Activated CD4-positive, alpha-beta T cell treated with anti-CD3 and anti-CD28 coated beads, Interleukin-2, amount 50 U/mL, for 4 hours (primary cell): Measurements from ENCODE around the gene SLC35F3.
"Not testable (repeated sequence)": the region's sequence is repeated elsewhere in the genome, so short reads cannot be mapped to it uniquely, and the experiment has no call there.

Experiments
- DNase-seq, 2 experiments: peaks; one replicate each; pipeline ENCODE4 v3.0.0-alpha.2; 2020

The SLC35F3 gene

DNA sequence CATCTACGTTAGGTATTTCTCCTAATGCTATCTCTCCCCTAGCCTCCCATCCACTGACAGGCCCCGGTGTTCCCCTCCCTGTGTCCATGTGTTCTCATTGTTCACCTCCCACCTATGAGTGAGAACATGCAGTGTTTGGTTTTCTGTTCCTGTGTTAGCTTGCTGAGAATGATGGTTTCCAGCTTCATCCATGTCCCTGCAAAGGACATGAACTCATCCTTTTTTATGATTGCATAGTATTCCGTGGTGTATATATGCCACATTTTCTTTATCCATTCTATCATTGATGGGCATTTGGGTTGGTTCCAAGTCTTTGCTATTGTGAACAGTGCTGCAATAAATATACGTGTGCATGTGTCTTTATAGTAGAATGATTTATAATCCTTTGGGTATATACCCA is 247.9 kb downstream of the SLC35F3 start:
- DNase-seq = not testable (repeated sequence)

DNA sequence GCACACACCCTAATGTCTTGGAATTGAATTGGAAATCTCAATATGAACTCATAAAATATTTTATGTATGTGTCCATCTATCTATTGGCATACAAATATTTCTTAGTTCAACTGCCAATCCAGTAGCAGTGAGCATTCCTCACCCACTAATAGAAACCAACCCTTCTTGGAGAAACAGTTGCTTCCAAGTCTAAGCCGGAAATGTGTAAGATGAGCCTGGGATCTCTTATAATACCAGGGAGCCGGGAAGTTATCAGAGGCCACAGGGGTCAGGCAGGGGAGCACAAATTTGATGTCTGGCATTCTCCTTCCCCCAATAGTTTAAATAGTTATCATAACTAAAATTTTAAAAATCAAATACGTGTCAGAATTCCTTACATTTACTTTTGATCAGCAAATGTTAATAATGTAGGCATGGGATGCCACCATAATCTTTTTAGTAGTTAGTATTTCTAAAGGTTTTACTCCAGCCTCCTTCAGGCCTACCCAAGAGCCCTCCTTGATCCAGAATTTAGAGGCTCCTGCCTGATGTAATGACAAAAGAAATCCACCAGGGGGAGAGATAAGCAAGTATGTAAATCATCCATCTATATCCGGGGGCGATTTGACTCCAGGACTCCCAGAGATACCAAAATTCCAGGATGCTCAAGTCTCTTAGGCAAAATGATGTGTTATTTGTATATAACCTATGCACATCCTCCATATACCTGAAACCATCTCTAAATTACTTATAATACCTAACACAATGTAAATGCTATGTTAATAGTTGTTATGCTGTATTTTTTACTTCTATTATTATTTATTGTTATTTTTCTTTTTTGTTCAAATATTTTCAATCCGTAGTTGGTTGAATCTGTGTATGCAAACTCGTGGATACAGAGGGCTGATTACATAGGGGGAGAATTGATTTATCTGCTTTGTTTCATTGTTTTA is 250.1 kb downstream of the SLC35F3 start:
- DNase-seq = no peak

DNA sequence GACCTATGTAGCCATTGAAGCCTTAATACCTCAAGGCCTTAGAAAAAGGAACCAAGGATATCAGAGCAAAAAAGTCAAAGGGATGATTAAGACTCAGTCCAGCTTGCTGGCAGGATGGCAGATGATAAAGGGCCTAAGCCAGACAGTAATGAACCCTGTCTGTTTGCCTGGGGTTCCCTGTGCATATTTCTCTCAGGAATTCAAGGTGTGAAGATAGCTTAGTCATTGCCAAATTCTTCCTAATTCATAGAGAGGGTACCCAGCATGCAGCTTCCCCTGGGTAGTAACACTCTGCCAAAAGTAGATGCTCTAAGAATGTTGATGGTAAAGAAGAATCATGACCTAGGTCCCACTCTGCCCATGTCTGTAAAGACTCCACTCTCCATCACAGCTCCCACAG is 258.2 kb downstream of the SLC35F3 start:
- no peak for DNase-seq

DNA sequence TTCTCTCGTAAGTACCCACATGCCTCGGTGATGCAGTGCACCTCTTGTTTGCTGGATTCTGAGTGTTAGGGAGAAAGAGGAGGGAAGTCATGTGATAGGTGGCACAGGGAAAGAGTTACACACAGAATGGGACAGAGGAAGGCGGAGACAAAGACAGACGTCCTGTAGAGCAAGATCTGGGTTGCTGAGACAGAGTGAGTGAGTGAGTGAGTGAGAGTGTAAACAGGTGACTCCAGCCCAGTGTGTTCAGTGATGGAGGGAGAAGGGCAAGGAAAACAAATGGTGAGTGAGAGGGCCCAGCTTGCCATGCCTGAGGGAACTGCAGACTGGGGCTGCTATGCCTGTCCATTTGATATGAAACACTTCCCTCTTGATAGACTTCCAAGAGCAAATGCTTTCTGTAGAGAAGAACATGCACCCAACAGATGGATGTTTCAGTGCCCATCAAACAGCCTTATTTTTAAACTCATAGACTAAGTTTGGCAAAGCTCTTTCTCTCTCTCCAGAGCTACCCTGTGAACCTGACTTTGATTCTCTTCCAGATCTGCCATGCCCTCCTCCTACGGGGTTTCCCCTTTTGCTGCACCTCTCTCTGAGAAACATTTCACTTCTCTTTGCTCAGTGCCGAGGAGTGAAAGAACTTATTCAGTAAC is 258.9 kb downstream of the SLC35F3 start:
- no peak for DNase-seq

DNA sequence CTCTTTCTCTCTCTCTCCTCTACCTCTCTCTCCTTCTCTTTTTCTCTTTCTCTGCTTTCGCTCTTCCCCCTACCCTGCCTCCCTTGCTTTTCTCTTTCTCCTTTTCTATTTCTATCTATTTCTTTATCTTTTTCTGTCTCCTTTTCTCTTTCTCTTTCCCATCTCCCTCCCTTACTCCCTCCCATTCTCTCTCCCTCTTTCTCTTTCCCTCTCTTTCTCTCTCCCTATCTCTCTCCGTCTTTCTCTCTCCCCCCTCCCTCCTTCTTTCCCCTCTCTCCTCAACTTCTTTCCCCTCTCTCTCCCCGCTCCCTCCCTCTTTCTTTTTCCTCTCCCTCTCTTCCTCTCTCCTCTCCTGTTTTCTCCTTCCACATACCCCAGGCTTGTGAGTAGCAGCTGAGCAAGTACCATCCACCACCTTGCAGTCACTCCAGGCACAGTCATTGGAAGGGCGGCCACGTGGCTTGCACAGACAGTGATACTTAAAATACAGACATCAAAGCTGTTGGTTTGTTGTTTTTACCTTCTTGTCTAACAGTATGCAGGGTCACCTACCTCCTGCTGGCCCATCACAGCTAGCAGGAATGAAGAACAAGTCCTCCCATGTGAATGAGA is 259.7 kb downstream of the SLC35F3 start:
- DNase-seq = no peak

DNA sequence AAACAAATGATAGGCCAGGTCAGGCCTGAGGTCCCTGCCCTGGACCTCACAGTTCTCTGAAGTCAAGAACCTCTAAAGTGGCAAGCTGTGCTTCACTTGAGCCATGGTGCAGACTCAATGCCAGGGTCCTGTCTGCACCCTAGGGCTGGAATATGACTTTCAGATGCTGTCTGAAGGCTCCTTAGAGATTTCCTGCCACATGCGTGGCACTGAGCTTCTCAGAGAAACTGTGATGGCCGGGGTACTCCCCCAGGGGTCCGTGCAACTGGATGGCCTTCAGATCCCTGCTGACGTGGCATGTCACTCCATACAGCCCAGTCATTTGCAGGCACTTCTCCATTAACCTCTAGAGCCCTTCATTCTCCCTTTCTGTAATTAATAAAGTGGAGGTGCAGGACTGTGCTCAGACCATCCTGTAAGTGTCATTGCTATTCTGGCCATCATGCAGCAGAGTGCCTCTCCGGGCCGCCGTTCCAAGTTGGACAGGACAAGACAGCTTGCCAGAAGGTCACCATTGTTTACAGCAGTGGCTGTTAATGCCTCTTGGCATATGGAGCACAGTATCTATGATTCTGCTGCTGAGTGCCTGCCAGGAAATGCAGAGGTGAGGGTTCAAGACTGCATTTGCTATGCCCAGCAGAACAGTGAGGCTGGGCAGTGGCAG is 263.7 kb downstream of the SLC35F3 start:
- DNase-seq = no peak

DNA sequence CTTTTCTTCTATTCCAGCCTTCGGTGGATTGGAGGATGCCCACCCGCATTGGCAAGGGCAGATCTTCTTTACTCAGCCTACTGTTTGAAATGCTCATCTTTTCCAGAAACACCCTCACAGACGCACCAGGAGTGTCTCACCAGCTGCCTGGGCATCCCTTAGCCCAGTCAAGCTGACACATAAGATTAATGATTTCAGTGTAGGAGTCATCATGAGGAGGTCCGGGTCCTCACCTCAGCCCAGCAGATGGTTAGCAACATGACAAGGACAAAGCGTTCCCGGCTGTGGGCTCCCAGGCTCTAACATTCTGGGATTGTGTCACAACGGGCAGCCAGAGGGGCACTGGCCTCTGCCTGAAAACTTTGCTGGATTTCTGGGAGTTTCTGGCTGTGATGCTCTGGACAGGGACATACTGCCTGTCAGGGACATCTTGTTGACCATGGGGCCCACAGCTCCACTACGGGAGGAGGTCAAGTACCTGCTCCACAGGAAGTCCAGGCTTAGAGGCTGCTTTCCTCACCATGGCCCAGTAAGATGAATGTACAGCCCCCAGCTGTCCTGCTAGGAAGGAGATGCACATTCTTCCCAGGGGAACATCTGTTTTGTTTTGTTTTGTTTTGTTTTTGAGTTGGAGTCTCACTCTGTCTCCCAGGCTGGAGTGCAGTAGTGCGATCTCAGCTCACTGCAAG is 264.8 kb downstream of the SLC35F3 start:
- no peak for DNase-seq

DNA sequence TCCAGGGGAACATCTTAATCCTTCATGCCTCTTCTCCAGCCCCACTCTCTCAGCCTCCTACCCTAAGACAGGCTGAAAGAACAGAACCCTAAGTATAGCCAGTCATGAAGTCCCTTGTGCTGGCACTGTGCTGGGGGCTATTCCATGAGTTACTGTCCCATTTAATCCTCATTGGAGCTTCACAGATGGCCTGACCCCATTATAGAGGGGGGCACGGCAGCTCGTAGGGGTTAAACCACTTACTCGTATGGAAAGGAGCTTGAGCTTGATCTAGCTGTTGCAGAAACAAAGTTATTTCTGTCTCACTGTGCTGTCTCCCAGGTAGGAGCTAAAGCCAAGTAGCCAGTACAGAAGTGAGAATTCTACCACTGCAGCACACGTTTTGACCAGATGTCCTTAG is 265.6 kb downstream of the SLC35F3 start:
- no peak for DNase-seq

DNA sequence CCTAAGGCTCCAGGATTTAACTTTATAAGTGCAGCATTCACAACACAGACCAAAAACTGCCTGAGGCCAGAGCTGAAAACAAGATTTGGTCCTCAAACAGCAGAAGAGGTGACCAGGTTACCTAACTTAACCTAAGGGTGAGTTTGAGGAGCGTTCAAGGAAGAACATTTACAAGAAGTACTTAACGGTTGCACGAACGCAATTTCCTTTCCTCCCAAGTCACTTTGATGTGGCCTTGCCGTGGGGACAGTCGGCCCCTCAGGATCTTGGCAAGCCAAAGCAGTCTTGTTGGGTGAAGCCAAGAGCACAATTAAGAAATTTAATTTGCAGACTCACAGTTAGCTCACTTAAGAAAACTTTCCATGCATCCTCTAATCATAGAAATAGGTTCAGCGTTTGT is 266.1 kb downstream of the SLC35F3 start:
- no peak for DNase-seq

DNA sequence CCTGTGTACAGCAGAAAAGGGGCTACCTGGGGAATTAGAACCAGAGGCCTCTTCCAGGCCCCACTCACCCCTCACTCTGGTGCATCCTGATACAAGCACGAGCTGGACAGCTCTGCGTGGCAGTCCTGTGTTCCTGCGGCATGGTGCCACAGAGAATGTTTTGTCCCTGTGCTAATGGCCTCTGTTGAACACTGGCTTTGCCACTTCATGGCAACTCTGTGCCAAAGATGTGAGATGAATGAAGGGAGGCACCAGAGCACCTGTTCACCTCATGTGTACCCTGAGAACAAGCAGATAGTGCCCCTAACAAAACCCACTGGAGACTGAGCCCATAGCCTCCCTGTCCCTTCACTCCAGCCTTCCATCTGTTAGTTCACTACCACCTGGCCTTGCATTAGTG is 269.5 kb downstream of the SLC35F3 start:
- no peak for DNase-seq

DNA sequence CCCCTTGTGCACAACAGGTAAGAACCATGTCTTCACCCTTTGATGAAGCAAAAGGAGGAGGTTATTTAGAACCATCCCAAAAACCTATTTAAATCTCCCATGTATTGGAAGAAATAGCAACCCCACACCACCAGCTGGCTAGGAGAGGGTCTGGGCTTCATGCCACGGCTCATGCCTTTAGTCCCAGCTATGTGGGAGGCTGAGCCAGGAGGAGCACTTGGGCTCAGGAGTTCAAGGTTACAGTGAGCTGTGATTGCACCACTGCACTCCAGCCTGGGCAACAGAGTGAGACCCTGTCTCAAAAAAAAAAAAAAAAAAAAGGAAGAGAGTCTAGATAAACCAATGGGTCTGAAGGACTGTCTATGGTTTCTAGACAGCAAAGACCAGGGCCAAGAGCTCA is 270.9 kb downstream of the SLC35F3 start:
- no peak for DNase-seq

DNA sequence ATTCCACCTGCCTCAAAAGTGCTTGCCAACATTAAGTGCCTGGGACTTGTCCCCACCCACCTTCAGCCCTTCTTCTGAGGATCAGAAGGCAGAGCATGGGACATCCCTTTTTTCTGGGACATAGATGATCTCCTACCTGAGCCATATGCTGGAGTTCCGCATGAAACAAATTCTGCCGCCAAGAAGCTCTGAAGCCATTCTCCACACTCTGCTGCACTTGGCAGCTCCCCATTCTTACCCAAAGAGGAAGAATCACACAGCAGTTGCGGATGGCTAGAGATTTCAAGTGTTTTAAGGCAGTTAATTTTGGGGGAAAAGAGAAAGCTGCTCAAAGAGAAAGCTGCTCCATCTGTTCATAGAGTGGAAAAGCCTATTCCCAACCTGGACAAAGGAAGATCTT is 271.5 kb downstream of the SLC35F3 start:
- DNase-seq = no peak

DNA sequence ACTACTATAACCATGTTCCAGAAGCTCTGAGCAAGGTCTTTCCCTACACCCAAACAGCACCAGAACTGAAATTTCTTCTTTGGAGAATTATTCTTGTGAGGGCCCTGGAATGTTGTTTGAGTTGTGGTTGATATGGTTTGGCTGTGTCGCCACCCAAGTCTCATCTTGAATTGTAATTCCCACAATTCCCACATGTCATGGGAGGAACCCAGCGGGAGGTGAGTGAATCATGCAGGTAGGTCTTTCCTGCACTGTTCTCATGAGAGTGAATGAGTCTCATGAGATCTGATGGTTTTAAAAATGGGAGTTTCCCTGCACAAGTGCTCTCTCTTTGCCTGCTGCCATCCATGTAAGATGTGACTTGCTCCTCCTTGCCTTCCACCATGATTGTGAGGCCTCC is 272.4 kb downstream of the SLC35F3 start:
- not testable (repeated sequence) for DNase-seq

DNA sequence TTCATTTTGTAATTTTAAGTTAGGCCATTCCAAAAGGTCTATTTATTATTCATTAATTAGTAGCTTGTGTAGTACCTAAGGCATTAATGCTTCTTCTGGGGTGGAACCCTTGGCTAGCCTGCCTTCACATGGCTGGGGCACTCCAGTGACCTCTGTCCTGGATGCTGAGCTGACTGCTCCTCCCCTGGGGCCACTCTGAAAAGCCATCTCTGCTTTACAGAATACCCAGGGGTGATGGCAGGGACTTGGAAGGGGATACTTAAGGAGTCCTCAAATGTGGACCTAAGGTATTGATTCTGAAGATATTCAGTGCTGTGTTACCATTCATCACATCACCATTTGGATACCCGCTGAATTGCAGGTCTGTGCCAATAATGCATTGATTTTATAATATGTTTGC is 281.0 kb downstream of the SLC35F3 start:
- DNase-seq = no peak

DNA sequence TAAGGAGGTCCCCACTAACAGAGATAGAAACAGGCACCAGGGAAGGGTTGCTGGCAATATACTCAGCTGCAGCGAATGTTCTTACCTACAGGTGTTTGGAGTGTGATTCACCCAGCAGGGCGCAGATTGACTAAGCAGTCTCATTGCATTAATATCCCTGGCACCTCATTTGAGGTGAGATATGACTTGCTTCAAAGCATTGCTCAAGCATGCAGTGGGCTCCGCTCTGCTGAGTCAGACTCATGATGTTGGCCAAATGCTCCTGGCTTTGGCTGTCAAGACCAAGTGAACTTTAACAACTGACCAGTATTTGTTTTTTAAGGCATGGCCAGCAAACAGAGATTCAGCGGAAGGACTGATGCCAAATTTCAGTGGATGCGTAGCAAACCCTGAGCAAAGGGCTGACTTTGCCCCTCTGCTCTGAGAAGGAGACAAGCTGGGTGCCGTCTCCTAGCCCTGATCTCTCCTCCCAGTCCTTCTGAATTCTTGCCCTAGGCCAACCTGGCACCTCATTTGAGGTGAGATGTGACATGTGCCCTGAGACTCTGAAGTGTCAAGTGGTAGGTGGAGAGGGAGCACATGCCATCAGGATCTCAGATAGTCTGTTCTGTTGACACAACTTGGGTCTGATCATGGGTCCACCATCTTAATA is 281.7 kb downstream of the SLC35F3 start:
- DNase-seq = no peak

DNA sequence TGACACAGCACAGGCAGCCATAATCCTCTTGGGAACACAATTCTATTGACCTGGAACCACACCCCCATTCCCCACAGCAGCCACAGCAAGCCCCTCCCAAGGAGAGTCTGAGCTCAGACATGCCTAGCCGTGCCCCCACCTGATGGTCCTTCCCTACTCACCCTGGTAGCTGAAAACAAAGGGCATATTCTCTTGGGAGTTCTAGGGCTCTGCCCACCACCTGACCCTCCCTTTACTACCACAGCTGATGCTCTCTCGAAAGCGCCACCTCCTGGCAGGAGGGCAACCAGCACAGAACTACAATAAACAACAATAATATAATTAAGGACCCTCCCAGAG is 283.9 kb downstream of the SLC35F3 start:
- no peak for DNase-seq

DNA sequence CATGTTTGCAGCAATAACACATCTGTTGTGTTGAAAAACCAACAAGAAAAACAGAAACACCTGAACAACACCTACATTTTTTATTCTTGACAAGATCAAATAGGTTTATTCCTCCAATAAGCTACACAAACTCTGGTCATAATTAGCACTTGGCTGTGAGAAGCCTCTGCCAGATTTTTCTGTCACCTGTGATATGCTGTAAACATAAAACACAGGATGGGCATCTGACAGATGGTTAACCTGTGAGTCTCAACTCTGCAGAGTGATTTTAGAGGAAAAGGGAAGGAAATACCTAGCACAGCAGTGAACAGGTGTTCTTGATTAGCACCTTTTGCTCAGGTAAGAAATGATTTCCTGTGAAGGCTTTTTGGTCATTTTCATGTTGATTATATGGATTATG is 293.4 kb downstream of the SLC35F3 start:
- no peak for DNase-seq

DNA sequence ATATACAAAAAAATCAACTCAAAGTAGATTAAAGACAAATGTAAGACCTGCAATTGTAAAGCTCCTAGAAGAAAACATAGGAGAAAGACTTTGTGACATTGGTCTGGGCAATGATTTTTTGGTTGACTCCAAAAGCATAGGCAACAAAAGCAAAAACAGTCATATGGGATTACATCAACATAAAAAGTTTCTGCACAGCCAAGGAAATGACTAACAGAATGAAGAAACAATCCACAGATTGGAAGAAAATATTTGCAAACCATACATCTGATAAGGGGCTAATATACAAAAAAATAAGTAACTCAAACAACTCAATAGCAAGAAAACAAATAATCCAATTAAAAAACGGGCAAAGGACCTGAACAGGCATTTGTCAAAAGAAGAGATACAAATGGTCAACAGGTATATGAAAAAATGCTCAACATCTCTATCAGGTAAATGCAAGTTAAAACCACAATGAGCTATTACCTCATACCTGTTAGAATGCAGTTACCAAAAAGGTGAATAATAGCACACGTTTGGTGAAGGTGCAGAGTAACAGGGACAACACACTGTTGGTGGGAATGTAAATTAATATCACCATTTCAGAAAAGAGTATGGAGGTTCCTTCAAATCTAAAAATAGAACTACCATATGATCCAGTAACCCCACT is 295.1 kb downstream of the SLC35F3 start:
- DNase-seq = no peak

DNA sequence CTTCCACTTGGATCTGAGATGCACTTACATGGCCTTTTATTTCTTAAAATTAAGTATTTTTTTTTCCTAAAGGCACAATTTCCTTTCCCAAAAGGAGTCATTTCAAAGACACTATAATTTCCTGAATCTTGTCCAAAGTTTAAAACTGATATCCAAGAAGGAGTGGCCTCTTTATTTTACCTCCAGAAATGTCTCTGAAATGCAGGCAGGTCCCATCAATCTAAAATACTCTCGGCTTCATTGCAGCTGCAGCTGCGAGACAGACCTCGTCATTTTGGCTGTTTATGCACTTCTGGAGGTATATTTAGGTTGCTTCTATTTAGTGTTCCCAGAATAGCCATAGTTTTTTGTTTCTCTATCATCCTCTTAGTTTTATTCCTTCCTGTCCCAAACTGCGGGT is 296.1 kb downstream of the SLC35F3 start:
- no peak for DNase-seq

DNA sequence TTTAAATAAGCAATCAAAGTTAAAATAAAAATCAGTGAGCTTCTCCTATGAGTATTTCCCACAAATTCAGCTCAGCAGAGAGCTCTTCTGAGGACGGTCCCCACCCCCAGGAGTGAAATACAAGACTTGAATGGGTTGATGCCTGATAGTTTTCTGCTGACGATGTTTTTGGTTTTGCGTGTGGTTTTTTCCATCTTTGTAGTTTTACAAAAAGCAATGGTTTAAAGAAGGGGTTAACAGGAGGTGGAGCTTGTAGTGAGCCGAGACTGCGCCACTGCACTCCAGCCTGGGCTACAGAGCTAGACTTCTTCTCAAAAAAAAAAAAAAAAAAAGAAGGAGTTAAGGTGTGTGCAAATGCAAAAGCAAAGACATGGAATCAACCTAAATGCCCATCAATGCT is 297.1 kb downstream of the SLC35F3 start:
- DNase-seq = no peak

DNA sequence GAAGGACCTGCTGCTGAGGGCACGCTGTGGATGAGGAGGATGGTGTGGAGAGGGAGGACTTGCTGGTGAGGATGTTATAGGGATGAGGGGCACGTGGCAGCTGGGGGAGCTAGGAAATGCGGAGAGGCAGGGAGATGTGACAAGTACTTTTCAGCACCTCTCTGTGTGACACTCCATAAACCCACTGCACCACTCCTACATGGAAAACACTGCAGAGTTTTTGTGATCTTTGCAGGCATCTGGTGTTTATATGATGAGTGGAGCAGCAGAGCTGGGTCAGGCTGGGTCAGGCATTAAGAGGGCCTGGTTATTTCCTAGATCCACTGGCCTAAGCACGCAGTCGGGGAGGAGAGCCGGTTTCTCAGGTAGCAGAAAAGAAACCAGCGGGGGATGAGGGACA is 301.5 kb downstream of the SLC35F3 start:
- DNase-seq = no peak
